Measurements from ENCODE around the gene P2RX7.
"Not testable (repeated sequence)": the region's sequence is repeated elsewhere in the genome, so short reads cannot be mapped to it uniquely, and the experiment has no call there.

P2RX7 gene

DNA sequence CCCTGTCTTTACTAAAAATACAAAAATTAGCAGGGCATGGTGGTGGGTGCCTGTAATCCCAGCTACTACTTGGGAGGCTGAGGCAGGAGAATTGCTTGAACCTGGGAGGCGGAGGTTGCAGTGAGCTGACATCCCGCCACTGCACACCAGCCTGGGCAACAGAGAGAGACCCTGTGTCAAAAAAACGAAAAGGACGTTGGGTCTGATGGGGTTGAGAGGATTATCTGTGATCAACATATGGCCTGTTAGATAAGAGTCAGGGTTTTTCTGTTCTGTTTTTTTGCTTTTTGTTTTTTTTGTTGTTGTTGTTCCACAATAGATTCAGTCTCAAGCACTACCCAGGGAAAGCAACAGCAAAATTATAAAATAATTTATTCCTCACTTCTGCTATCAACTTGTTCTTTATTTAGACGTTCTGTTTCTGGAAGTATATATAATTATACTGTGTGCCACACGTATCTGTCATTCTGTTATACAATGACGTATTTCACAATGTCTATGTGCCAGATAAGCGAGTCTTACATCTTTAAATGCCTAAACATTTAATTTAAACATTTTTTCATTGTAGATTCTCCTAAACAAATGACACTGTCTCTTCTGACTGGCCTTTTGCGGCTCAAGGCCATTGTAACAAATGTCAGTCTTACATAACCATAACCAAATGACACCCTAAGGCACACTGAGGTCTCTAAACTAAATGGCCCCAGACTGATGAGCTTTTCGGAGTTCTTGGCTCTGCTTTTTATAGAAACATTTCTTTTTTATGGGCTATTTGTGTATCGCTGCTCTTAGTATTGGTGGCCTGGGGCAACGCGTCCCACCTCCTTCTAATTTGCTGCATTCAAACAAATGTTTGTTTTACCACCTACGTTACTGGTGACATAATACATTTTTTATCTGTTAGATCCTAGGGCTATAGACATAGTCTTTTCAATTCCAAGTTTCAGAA is 70.0 kb downstream of the P2RX7 start:
- in situ Hi-C loops (cut with HindIII; ENCODE audit: low sequenced_read_pairs), result no loop called here

DNA sequence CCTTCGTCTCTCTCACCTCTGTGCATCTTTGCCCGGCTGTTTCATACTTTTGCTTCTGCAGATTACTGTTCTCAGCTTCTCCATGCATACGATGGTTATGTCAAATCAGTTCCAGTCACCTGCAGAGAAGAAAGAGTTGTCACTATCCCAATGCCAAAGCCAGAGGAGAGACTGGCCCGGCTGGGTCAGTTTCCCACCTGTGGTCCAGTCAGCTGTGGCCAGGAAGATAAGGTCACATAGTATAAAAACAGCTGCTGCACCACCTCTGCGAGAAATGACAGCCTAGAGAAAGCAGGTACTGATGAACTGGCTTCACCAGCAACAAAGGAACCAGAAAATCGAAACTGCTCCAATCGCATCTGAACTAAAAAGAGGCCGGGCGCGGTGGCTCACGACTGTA is 70.8 kb downstream of the P2RX7 start:
- in situ Hi-C loops (cut with HindIII; ENCODE audit: low sequenced_read_pairs), result no loop called here

DNA sequence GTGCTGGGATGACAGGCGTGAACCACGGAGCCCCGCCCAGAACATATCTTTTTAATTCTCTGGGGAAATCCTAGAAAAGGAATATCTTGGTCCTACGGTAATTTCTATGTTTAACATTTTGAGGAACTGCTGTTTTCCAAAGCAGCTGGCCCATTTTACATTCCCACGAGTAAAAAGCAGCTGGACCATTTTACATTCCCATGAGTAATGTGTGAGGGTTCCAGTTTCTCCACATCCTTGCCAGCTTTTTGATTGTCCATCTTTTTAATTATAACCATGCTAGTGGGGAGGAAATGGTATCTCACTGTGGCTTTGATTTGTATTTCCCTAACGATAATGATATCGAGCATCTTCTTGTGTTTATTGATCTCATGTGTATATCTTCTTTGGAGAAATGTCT is 72.8 kb downstream of the P2RX7 start:
- in situ Hi-C loops (cut with HindIII; ENCODE audit: low sequenced_read_pairs), result no loop called here

DNA sequence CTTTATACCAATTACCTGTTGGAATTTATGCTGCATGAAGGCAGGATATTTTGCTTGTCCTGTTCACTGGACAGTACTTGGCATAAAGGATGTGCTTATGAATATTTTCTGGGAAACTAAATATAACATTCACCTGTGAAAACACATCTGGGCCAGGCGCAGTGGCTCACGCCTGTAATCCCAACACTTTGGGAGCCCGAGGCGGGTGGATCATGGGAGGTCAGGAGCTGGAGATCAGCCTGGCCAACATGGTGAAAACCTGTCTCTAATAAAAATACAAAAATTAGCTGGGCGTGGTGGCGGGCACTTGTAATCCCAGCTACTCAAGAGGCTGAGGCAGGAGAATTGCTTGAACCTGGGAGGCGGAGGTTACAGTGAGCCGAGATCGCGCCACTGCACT is 75.9 kb downstream of the P2RX7 start:
- in situ Hi-C loops (cut with HindIII; ENCODE audit: low sequenced_read_pairs), result not testable (repeated sequence)

DNA sequence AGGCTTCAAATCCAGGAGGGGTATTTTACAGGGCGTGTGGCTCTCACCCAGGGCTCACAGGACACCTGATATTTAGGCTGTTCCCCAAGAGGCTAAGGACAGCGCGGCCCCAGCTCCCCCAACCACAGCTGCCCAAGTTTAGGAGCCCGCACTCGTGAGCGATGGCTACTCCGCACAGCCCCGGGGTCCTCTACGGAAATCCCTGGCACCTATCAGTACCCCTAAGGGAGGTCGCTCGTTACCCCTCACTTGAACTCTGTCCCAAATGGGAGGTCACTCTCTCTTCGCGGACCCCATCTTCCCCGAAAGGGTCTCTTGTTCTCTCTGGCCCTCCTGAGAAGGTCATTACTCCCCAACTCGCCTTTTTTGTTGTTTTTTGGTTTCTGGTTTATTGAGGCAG is 76.5 kb downstream of the P2RX7 start:
- in situ Hi-C loops (cut with HindIII; ENCODE audit: low sequenced_read_pairs), result no loop called here

DNA sequence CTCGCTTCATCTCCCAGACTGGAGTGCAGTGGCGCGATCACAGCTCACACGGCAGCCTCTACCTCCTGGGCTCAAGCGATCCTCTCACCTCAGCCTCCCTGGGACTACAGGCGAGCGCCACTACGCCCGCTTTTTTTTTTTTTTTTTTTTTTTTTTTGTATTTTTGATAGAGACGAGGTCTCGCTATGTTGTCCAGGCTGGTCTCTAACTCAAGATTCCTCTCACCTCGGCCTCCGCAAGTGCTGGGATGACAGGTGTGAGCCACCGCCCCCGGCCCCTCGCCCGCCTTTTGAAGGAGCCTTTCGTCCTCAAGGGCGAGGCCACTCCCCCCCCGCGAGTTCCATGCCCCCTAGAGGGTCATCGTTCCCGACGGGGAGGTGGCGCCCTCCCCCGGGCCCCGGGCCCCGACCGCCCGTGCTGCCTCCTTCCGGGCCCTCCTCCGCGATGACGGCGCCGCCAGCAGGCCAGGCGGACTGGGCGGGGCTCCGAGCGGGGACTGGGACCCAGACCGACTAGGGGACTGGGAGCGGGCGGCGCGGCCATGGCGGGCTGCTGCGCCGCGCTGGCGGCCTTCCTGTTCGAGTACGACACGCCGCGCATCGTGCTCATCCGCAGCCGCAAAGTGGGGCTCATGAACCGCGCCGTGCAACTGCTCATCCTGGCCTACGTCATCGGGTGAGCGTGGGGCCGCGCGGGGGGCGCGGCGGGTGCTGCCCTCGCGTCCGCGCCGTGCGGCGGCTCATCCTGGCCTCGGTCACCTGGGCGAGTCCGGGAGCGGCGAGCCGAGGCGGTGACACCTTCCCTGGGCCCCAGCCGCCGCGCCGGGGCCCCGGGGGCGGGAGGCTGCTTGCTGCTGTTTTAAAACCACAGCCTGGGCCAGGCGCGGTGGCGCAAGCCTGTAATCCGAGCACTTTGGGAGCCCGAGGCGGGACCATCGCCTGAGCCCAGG is 77.2 kb downstream of the P2RX7 start, which contains the start of gene P2RX4:
Gene P2RX4, plus strand, starts transcription at position 506 of the 949 bp plus-strand sequence. Its CDS starts 36 bp downstream, at position 542.
- in situ Hi-C loops (cut with HindIII; ENCODE audit: low sequenced_read_pairs), result no loop called here

DNA sequence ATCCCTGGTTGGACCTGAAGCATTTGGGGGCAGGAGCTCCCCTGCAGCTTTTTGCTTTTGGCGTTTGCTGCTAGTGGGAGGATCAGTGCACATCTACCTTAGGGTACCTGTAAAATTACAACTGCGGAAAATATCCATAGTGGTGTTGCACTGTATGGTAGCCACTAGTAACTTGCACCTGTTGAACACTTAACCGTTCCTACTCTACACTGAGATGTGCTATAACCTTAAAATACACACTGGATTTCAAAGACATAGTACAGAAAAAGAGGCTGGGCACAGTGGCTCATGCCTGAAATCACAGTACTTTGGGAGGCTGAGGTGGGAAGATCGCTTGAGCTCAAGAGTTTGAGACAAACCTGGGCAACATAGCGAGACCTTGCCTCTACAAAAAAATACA is 80.2 kb downstream of the P2RX7 start:
- in situ Hi-C loops (cut with HindIII; ENCODE audit: low sequenced_read_pairs), result no loop called here

DNA sequence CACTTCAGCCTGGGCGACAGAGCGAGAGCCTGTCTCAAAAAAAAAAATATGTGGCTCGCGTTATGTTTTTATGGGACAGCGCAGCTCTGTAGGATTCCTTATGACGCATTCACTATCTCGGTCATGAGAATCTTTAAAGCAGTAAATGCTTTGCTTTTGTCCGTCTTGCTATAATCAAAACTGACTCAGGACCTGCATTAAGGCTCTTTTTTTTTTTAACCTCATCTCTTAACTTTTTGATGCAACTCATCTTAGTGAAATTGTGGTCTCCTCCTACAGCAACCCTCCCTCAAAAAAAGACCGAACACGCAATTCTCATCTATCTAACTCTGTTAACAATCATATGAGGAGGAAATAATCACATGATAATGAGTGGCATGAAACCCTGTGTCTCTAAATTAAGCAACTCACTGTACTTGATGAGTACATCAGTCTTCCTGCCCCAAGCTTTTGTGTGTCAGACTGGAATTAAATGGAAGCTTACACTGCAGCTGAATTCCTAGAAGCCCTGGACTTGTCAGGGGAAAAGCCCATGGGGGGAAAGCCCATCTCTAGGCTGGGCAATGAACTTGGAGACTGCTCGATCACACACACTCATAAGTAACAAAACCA is 81.6 kb downstream of the P2RX7 start:
- in situ Hi-C loops (cut with HindIII; ENCODE audit: low sequenced_read_pairs), result no loop called here

DNA sequence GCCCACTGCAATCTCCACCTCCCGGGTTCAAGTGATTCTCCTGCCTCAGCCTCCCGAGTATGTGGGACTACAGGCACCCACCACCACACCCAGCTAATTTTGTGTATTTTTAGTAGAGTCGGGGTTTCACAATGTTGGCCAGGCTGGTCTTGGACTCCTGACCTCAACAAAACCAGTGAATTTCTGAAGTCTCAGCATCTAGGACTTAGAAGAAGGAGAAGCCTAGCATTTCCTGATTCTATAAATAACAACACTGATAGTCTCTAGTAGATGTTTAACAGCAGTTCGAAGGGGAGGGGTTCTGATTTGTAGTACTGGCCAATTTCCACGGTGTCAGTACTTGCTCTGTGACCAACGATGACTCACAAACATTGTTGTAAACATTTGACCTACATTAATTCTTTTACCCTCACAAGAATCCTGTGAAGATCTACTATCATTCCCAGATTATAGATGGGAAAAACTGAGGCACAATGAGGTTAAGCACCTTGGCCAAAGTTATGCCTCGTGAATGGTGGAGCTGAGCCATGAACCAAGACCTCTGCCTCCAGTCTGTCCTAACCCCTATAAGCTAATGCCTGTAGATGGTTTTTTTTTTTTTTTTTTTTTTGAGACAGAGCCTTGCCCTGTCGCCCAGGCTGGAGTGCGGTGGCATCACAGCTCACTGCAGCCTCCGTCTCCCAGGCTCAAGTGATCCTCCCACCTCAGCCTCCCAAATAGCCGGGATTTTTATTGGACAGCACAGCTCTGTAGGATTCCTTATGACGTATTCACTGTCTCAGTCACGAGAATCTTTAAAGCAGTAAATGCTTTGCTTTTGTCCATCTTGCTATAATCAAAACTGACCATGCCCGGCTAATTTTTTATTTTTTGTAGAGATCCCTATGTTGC is 82.4 kb downstream of the P2RX7 start:
- in situ Hi-C loops (cut with HindIII; ENCODE audit: low sequenced_read_pairs), result loop anchor here (5.0 kb wide), 1 partner anchor 103 kb away; no protein-coding TSS in a partner anchor

DNA sequence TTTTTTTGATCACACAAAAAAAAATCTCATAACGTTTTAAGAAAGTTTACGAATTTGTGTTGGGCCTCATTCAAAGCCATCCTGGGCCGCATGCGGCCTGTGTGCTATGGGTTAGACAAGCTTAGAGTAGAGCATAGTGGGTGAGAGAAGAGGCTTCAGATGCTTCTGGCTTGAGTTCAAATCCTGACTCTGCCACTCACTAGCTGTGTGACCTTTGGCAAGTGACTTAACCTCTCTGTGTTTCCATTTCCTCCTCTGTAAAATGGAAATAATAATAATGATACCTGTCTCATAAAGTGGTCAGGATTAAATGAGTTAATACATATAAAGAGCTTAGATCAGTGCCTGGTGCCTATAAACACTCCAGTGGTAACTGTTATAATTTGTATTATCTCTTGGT is 83.4 kb downstream of the P2RX7 start:
- in situ Hi-C loops (cut with HindIII; ENCODE audit: low sequenced_read_pairs), result loop anchor here (5.0 kb wide), 1 partner anchor 104 kb away; no protein-coding TSS in a partner anchor

DNA sequence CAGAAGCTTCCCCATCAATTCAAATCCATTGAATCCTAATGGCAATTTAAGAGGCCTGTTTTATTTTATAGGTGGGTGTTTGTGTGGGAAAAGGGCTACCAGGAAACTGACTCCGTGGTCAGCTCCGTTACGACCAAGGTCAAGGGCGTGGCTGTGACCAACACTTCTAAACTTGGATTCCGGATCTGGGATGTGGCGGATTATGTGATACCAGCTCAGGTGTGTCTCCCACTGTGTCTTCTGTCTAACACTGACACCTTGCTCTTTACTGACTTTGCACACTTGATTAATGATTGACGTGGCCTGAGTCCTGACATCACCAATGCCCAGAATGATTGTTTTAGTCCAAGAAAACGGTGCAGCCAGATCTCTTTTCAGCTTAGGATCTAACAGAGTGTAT is 84.4 kb downstream of the P2RX7 start:
- in situ Hi-C loops (cut with HindIII; ENCODE audit: low sequenced_read_pairs), result loop anchor here (5.0 kb wide), 1 partner anchor 105 kb away; no protein-coding TSS in a partner anchor

DNA sequence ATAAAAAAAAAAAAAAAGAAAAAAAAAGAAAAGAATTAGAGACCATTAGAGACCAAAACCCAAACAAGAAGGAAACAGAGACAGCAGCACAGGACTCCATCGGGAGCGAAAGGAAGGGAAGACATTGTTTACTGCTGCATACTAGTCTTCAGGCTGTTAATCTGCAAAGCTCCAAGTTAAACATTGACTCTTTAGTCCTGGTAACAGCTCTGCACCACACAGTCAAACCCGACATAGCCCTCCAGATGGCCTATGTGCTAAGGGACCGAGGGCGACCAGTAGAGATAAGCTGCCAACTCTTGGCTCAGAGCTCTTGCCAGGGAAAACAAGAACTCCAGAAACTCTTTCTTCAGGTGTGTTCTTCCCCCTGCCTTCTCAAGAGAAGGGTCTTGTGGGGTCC is 85.1 kb downstream of the P2RX7 start:
- in situ Hi-C loops (cut with HindIII; ENCODE audit: low sequenced_read_pairs), result loop anchor here (5.0 kb wide), 1 partner anchor 105 kb away; no protein-coding TSS in a partner anchor

DNA sequence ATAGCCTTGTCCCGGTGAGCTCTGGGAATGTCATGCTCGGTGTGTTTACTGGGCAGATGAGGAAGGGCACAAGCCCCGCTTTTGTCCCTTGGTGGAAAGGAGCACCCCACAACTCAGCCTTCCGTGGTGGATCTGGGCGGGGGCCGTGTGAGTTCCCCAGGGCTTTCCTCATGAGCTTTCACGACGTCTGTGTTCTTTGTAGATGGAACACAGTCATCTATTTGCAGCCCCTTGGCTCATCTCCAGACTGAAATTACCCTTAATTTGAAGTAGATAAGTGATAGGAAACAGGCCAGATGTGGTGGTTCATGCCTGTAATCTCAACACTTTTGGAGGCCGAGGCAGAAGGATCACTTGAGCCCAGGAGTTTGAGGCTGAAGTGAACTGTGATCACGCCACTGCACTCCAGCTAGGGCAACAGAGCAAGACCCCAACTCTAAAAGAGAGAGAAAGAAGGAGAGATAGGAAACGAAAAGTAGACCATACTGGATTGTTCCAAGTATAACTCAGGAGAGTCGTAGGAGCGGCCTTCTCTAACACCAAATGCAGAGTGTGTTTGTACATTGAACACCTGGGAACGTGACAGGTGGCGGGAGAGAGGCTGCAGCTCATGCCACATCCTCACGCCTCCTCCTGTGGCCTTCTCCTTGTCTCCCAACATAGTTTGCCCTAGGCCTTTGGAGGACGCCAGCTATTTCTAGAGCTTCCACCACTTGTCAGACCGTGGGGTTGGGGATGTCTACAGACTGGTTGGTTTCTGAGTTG is 86.1 kb downstream of the P2RX7 start:
- in situ Hi-C loops (cut with HindIII; ENCODE audit: low sequenced_read_pairs), result loop anchor here (5.0 kb wide), 1 partner anchor 106 kb away; no protein-coding TSS in a partner anchor

DNA sequence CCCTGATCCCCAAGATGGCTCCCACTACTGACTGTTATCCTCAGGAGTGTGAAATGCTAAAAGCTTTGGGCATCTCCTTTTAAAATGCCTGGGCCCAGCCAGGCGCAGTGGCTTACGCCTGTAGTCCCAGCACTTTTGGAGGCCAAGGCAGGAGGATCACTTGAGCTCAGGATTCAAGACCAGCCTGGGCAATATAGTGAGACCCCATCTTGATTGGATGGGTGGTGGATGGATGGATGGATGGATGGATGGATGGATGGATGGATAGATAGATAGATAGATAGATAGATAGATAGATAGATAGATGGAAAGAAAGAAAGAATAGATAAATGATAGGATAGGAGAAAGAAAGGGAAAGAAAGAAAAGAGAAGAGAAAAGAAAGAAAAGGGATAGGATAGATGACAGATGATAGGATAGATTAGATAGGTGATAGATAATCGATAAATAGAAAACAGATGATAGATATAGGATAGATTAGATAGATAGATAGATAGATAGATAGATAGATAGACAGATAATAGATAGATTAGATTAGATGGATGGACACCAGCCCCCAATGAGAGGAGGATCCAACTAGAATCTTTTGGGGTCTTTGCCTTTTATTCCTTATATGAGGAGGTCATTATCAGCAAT is 86.8 kb downstream of the P2RX7 start:
- in situ Hi-C loops (cut with HindIII; ENCODE audit: low sequenced_read_pairs), result loop anchor here (5.0 kb wide), 1 partner anchor 107 kb away; no protein-coding TSS in a partner anchor

DNA sequence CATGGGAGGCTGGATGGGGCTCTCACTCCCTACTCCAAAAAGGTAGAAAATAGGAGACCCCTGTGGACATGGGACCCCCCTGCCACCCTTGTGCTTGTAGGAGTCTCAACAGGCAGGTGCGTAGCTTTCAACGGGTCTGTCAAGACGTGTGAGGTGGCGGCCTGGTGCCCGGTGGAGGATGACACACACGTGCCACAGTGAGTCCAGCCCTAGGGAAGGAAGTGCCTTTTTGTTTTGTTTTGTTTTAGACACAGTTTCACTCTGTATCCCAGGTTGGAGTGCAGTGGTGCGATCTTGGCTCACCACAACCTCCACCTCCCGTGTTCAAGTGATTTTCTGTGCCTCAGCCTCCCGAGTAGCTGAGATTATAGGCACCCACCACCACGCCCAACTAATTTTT is 90.2 kb downstream of the P2RX7 start:
- in situ Hi-C loops (cut with HindIII; ENCODE audit: low sequenced_read_pairs), result no loop called here

DNA sequence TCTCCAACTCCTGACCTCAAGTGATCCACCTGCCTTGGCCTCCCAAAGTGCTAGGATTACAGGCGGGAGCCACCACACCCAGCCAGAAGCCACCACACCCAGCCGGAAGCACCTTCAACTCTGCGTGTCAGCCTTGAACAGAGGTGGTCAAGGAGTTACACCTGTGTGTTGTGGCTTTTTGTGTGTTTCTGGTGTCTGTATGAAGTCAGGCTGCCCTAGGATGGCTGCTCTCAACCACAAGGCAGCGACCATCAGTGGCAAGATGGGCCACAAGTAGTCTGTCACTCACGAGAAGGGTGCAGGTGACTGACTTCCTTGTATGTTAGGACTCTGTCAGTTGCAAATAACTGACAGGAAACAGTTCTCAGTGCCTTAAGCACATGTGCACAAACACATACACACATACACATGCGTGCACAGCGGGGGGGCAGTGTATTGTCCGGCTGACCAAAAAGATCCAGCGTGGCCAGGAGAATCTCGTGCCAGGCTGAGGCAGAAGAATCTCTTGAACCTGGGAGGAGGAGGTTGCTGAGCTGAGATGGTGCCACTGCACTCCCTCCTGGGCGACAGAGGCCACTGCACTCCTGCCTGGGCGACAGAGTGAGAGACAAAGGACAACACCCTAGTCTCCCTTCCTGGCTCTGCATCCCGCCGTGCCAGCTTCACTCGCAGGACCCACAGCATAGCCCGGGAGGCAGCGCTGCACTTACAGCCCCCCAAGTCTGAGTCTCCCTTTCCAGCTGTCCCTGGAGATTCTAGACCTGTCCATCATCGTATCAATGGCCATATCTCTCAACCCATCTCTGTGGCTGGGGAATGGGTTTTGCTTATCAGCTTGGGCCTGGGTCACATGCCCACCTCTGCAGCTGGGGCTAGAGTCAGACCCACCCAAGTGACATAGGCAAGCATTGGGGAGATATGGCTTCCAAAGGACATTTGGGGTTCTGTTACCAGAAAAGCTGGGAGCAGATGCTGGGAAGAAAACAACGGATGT is 90.9 kb downstream of the P2RX7 start:
- in situ Hi-C loops (cut with HindIII; ENCODE audit: low sequenced_read_pairs), result no loop called here

DNA sequence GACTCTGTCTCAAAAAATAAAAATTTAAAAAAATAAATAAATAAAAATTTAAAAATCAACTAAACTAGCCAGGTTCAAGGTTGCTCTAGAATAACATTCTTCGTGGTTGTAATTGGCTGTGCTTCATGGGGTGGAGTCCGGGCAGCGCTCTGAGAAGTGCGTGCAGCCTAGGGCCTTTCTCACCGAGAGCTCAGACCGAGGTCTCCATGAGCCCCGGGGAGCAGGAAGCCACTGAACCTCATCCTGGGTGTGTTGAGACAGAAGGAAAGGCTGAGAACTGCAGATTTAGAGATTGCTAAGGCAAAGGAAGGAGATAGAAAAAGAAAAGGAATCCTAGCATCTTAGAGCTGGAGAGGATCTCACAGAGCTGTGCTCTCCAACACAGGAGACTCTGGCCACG is 91.9 kb downstream of the P2RX7 start:
- in situ Hi-C loops (cut with HindIII; ENCODE audit: low sequenced_read_pairs), result no loop called here

All from endothelial cell of hepatic sinusoid (primary cell).